Testis (tissue), 3 donors: ENCODE measurements around the gene SEMA4D. TPM values are rescaled to one million over a fixed set of nuclear protein-coding genes. Genes with fewer than 3 reads are reported as not detected.

Experiments
- DNase-seq: peaks from one replicate; pipeline ENCODE4 v3.0.0-alpha.2; 2019
- H3K27ac ChIP-seq, 2 donors: fragments of 200-600 bp; sonication (generic); one replicate each; pipeline ENCODE4 v1.5.1; 2019
- H3K27me3 ChIP-seq: fragments of 200-600 bp; sonication (generic); one replicate; pipeline ENCODE4 v1.5.1; 2019
- H3K36me3 ChIP-seq: fragments of 200-600 bp; sonication (generic); one replicate; pipeline ENCODE4 v1.5.1; 2017; ENCODE audit warnings: low read depth; ENCODE audit errors: missing control alignments
- H3K4me1 ChIP-seq: fragments of 200-600 bp; sonication (generic); one replicate; pipeline ENCODE4 v1.5.1; 2019
- H3K4me3 ChIP-seq, 2 donors: fragments of 200-600 bp; sonication (generic); one replicate each; pipeline ENCODE4 v1.5.1; 2017 to 2019
- H3K9me3 ChIP-seq: fragments of 200-600 bp; sonication (generic); one replicate; pipeline ENCODE4 v1.5.1; 2017
- POLR2A ChIP-seq: fragments of 450-650 bp; IDR thresholded peaks from one replicate; pipeline ENCODE4 v1.6.1; 2017; ENCODE audit warnings: antibody characterized with exemption, mild to moderate bottlenecking, moderate library complexity
- WGBS, 2 donors: methylation state at CpG; one replicate each; pipeline ENCODE4 v1.1.5; 2018; 5-methylcytosine and 5-hydroxymethylcytosine counted together
- intact Hi-C: fragments of 100-400 bp; cut with DNase I; formaldehyde crosslinking; loops from one replicate; pipeline ENCODE4 v1.15.1; 2023; ENCODE audit warnings: low total_unique reads
- polyA plus RNA-seq: library from polyadenylated mRNA; stranded (reverse); fragments of 350-450 nt; fragmentation: Illumina TruSeq; extraction: RNeasy Lipid Tissue Mini Kit (QIAGEN cat#74804); gene quantifications from one replicate; pipeline ENCODE4 v1.2.3, GENCODE V29; 2014; ENCODE audit warnings: low read depth, low replicate concordance; ENCODE audit not compliant: insufficient read depth
- total RNA-seq, 2 donors: library from RNA; depleted of rRNA; stranded (reverse); fragments of >200 nt; gene quantifications; one replicate each; pipeline ENCODE4 v1.2.3, GENCODE V29; 2016
- TF ChIP-seq, protein P1 (sequence below), 3 experiments: fragments of 450-650 bp in 2 of 3; fragments of 200-600 bp in 1 of 3; sonication (generic) in 1 of 3; IDR thresholded peaks; one replicate each; pipeline ENCODE4 v1.5.1; 2016 to 2019; ENCODE audit warnings: antibody characterized with exemption in 3 of 3, mild to moderate bottlenecking in 2 of 3, moderate library complexity in 1 of 3

SEMA4D gene
- total and polyA plus RNA-seq, 3 donors from 2014 or later: 26.2 to 53.1 (median 38.7) TPM

GRCh38 chr9:89483592-89484474 is 14.1 kb downstream of the SEMA4D start:
- intact Hi-C loops: no loop called here
- H3K36me3 ChIP-seq: no peaks in the 10 kb centered on the region
- H3K9me3 ChIP-seq: no peaks in the 10 kb centered on the region
- H3K27me3 ChIP-seq: no peaks in the 10 kb centered on the region
- WGBS, 2 donors: 78 to 81% methylated on average over 10 to 18 of the region's 18 CpGs
- no peak for TF ChIP-seq POLR2A
- TF ChIP-seq, protein P1, sequence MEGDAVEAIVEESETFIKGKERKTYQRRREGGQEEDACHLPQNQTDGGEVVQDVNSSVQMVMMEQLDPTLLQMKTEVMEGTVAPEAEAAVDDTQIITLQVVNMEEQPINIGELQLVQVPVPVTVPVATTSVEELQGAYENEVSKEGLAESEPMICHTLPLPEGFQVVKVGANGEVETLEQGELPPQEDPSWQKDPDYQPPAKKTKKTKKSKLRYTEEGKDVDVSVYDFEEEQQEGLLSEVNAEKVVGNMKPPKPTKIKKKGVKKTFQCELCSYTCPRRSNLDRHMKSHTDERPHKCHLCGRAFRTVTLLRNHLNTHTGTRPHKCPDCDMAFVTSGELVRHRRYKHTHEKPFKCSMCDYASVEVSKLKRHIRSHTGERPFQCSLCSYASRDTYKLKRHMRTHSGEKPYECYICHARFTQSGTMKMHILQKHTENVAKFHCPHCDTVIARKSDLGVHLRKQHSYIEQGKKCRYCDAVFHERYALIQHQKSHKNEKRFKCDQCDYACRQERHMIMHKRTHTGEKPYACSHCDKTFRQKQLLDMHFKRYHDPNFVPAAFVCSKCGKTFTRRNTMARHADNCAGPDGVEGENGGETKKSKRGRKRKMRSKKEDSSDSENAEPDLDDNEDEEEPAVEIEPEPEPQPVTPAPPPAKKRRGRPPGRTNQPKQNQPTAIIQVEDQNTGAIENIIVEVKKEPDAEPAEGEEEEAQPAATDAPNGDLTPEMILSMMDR (IDR thresholded peaks at IDR 0.05): no peak
- no peak overlapping the region for H3K27ac ChIP-seq
- H3K4me3 ChIP-seq: no peak overlapping the region
- DNase-seq: no peak
- peaks cover 4% of the 10 kb centered on the region for H3K4me1 ChIP-seq

DNA sequence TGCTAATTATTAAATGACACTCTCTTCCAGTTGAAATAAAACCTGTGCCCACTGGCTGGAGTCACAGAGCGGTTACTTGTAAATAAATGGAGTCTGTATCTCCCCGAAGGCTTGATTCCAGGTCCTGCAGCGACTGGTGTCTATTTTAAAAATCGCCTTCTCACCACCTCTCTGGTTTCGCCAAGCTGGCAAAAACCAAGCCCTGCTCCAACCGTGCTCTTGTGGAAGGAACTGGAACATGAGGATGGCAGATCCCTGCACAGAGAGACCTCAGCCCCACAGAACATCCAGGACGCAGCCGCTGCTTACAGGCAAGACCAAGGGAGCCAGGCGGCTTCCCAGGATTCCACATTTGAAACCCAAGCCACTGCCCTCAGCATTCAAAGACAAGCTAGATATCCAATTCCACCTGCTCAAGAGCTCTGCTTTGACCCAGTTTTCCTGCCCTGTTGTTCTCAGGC is 15.0 kb downstream of the SEMA4D start:
- 85% methylated on average over 9 of the region's 9 CpGs for WGBS, 2 donors
- TF ChIP-seq, protein P1 (IDR thresholded peaks at IDR 0.05): no peak
- H3K27me3 ChIP-seq: no peaks in the 10 kb centered on the region
- DNase-seq: no peak
- peaks cover 8% of the 10 kb centered on the region for H3K4me1 ChIP-seq
- no peaks in the 10 kb centered on the region for H3K36me3 ChIP-seq
- H3K27ac ChIP-seq: no peak overlapping the region
- no peak overlapping the region for H3K4me3 ChIP-seq
- intact Hi-C loops: no loop called here
- H3K9me3 ChIP-seq: no peaks in the 10 kb centered on the region

- WGBS, 2 donors: 62 to 65% methylated on average over 12 to 15 of the region's 15 CpGs
- no peak overlapping the region for H3K4me3 ChIP-seq
- peaks cover 13% of the 10 kb centered on the region for H3K4me1 ChIP-seq
- TF ChIP-seq POLR2A: no peak
- TF ChIP-seq, protein P1 (IDR thresholded peaks at IDR 0.05): no peak
- no peaks in the 10 kb centered on the region for H3K9me3 ChIP-seq
- no peak for DNase-seq
- H3K27ac ChIP-seq: no peak overlapping the region
- intact Hi-C loops: no loop called here
- no peaks in the 10 kb centered on the region for H3K27me3 ChIP-seq
- H3K36me3 ChIP-seq: no peaks in the 10 kb centered on the region
Observed at GRCh38 chr9:89482056-89482851, 15.7 kb downstream of the SEMA4D start.

GRCh38 chr9:89481538-89481915 is 16.4 kb downstream of the SEMA4D start:
- peaks cover 13% of the 10 kb centered on the region for H3K4me1 ChIP-seq
- no peak for DNase-seq
- TF ChIP-seq POLR2A: no peak
- TF ChIP-seq, protein P1 (IDR thresholded peaks at IDR 0.05): no peak
- 87 to 91% methylated on average over 11 of the region's 11 CpGs for WGBS, 2 donors
- H3K36me3 ChIP-seq: no peaks in the 10 kb centered on the region
- no peaks in the 10 kb centered on the region for H3K9me3 ChIP-seq
- H3K27me3 ChIP-seq: no peaks in the 10 kb centered on the region
- no peak overlapping the region for H3K4me3 ChIP-seq
- intact Hi-C loops: no loop called here
- H3K27ac ChIP-seq: no peak overlapping the region
